ENCODE measurements around the gene SP1. TPM values are rescaled to one million over a fixed set of nuclear protein-coding genes. Genes with fewer than 3 reads are reported as not detected.
"Not testable (repeated sequence)": the region's sequence is repeated elsewhere in the genome, so short reads cannot be mapped to it uniquely, and the experiment has no call there.

The SP1 gene
- total RNA-seq (ENCODE audit: unreplicated experiment), result 69.5 TPM
- long read RNA-seq, partial matches to known transcripts, result 2 of 4 reads
- long read RNA-seq, other reads (novel, unspliced or antisense), result 2 of 4 reads

DNA sequence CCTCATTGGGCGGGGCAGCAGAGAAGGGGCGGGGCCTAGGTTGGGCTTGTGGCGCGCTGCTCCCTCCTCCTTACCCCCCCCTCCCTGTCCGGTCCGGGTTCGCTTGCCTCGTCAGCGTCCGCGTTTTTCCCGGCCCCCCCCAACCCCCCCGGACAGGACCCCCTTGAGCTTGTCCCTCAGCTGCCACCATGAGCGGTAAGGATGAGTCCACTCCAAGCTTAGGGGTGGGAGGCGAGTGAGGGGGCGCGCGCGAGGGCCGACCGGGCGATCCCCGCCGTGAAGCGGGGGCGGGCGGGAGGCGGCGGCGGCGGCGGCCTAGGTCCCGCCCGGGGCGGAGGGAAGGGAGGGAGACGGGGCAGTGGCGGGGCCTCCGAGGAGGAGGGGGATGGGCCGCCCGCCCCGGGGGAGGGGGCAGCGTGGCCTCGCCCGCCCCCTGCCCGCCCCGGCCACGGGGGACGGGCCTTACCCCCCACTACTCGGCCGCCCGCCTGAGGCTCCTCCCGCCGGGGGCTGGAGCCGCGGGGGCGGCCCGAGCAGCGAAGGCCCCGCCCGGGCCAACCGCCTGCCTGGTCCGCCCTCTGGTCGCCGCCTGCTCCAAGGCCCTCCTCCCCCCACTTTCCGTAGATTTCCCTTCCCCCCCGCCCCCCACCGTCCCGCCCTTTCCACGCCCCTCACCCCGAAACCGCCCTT is at the start of gene SP1:
Gene SP1, plus strand, starts transcription at position 73 of the 690 bp plus-strand sequence. Its CDS starts 116 bp downstream, at position 189.
- DNase-seq (ENCODE audit: low spot score), result peak; percentile 85
- Mint-ChIP-seq H3K27me3 (ENCODE audit: unreplicated experiment) (peaks cover 2% of the 10 kb centered on the region), H3K4me3 (ENCODE audit: unreplicated experiment) (peak within 1 kb of the TSS; percentile 93), H3K27ac (ENCODE audit: unreplicated experiment) (peak within 1 kb of the TSS; percentile 97), H3K36me3 (ENCODE audit: low read depth, unreplicated experiment) (peaks cover 25% of the 10 kb centered on the region), H3K4me1 (ENCODE audit: unreplicated experiment) (peaks cover 34% of the 10 kb centered on the region), H3K9me3 (ENCODE audit: unreplicated experiment) (no peaks in the 10 kb centered on the region)
- no peak for TF ChIP-seq CTCF (IDR thresholded peaks at IDR 0.05; ENCODE audit: unreplicated experiment)

DNA sequence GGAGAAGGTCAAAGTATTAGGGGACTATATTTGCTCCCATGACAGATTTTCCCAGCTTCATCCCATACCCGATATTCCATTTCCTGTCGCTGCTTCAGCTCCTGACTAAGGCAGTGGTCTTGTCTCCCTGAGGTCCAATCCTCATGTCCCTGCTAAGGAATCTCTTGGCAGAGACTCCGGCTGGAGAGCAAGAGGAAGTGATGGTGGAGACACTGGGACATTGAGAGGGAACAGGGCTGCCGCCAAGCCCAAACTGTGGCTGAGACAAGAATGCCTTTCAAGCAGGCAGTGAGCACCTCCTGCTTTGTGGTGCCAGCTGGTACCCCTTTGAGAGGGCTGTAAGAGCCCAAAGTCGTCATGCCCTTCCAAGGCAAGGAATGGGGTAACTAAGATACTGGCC is 49.3 kb upstream of the SP1 start:
- H3K27me3 Mint-ChIP-seq (ENCODE audit: unreplicated experiment), result peaks cover 9% of the 10 kb centered on the region
- no peaks in the 10 kb centered on the region for H3K9me3 Mint-ChIP-seq (ENCODE audit: unreplicated experiment)
- H3K36me3 Mint-ChIP-seq (ENCODE audit: low read depth, unreplicated experiment), result peaks cover 9% of the 10 kb centered on the region
- peaks cover 31% of the 10 kb centered on the region for H3K4me1 Mint-ChIP-seq (ENCODE audit: unreplicated experiment)
- H3K27ac Mint-ChIP-seq (ENCODE audit: unreplicated experiment), result no peak overlapping the region
- no peak overlapping the region for H3K4me3 Mint-ChIP-seq (ENCODE audit: unreplicated experiment)
- TF ChIP-seq CTCF (IDR thresholded peaks at IDR 0.05; ENCODE audit: unreplicated experiment), result no peak
- DNase-seq (ENCODE audit: low spot score), result no peak

- not testable (repeated sequence) for H3K9me3 Mint-ChIP-seq (ENCODE audit: unreplicated experiment)
Observed at GRCh38 chr12:53332339-53332738, 47.6 kb upstream of the SP1 start.

DNA sequence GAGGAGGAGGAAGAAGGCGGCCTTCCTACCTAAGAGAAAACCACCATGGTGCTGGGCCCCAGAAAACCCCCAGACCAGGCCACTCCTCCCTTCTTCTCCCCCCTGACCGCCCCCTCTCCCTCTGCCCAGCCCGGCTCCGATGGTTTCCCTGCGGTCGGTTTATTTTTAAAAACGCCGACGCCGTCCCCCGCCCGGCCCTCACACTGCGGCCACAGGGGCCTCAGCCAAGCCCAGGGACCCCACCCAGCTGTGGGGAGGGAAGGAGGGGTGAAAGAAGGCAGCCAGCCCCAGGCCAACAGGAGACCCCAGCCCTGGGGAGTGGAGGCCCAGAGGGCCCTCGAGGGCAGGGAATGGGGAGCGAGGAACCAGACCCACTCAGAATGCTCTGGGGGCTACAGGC is 47.2 kb upstream of the SP1 start:
- Mint-ChIP-seq H3K27me3 (ENCODE audit: unreplicated experiment) (peaks cover 8% of the 10 kb centered on the region), H3K27ac (ENCODE audit: unreplicated experiment) (no peak overlapping the region), H3K4me3 (ENCODE audit: unreplicated experiment) (no peak overlapping the region), H3K9me3 (ENCODE audit: unreplicated experiment) (no peaks in the 10 kb centered on the region), H3K4me1 (ENCODE audit: unreplicated experiment) (peaks cover 40% of the 10 kb centered on the region), H3K36me3 (ENCODE audit: low read depth, unreplicated experiment) (peaks cover 5% of the 10 kb centered on the region)
- no peak for DNase-seq (ENCODE audit: low spot score)
- no peak for TF ChIP-seq CTCF (IDR thresholded peaks at IDR 0.05; ENCODE audit: unreplicated experiment)

More at GRCh38 chr12:53332339-53332738, 47.6 kb upstream of the SP1 start:
- H3K36me3 Mint-ChIP-seq (ENCODE audit: low read depth, unreplicated experiment); H3K27me3 Mint-ChIP-seq (ENCODE audit: unreplicated experiment); DNase-seq (ENCODE audit: low spot score); H3K27ac Mint-ChIP-seq (ENCODE audit: unreplicated experiment); H3K4me3 Mint-ChIP-seq (ENCODE audit: unreplicated experiment): not testable (repeated sequence)
- peaks cover 40% of the 10 kb centered on the region for H3K4me1 Mint-ChIP-seq (ENCODE audit: unreplicated experiment)

DNA sequence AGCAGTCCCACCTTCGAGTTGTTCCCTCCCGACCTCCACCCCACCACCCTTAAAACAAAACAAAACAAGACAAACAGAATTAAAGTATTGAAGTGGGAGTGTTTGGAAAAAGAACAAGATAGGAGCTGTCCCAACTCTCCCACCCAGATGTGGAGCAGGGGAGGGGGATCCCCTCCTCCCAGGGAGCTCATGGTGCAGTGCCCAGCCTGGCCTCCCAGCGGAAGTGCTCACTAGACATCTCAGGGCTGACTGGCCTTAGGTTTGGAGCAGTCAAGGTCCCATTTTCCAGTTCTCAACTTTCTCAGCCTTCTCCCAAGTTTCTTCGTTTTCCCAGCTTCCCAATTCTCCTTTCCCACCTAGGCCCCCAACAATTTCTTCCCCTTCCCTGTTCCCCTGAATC is 46.7 kb upstream of the SP1 start:
- Mint-ChIP-seq H3K4me3 (ENCODE audit: unreplicated experiment) (no peak overlapping the region), H3K27ac (ENCODE audit: unreplicated experiment) (peak overlapping the region; percentile 24), H3K36me3 (ENCODE audit: low read depth, unreplicated experiment) (peaks cover 5% of the 10 kb centered on the region), H3K4me1 (ENCODE audit: unreplicated experiment) (peaks cover 44% of the 10 kb centered on the region), H3K27me3 (ENCODE audit: unreplicated experiment) (peaks cover 10% of the 10 kb centered on the region), H3K9me3 (ENCODE audit: unreplicated experiment) (no peaks in the 10 kb centered on the region)
- DNase-seq (ENCODE audit: low spot score), result no peak
- TF ChIP-seq CTCF (IDR thresholded peaks at IDR 0.05; ENCODE audit: unreplicated experiment), result no peak
